GM21717 (cell line): ENCODE measurements around the gene OR10H4.
"Not testable (repeated sequence)": the region's sequence is repeated elsewhere in the genome, so short reads cannot be mapped to it uniquely, and the experiment has no call there.

Source experiments
- ATAC-seq: cut with Tn5 transposase; IDR thresholded peaks from one replicate; pipeline ENCODE4 v1.9.1; 2021; ENCODE audit warnings: mild to moderate bottlenecking, moderate library complexity; ENCODE audit not compliant: unreplicated experiment

OR10H4 gene, protein sequence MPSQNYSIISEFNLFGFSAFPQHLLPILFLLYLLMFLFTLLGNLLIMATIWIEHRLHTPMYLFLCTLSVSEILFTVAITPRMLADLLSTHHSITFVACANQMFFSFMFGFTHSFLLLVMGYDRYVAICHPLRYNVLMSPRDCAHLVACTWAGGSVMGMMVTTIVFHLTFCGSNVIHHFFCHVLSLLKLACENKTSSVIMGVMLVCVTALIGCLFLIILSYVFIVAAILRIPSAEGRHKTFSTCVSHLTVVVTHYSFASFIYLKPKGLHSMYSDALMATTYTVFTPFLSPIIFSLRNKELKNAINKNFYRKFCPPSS

DNA sequence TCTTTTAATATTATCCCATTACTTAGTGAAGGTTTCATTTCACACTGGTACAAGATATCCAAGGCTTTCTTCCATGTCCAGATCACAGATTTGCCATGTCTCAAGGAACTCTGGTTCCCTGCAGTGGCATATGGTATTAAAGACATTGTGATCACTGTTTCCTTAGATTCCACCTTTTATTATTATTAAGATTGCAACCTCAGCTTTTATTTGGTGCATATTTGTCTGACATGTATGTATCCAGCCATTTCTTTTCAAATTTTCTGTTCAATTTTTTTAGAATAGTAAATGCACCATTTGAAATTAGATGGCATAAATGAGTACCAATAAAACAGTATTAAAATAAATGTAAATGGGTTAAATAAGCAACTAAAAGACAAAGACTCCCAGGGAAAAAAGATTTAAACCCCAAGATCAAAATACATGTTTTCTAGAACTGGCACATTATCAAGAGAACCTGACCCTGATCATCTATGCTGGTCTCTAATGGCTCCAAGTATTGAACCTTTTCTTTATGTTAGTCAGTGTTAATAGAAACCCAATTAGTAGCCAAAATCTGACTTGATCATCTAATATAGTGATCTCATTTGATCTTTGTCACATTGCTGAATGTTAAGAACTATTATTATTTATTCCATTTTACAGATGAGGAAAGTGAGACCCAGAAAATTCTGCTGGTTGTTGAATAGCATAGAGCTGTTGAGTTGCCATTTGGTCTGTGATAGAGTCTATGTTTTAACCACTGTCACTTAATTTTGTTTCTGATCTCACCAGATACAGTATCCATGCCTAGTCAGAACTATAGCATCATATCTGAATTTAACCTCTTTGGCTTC lies at the start of gene OR10H4:
Gene OR10H4 (plus strand): TSS at position 786 of the 836 bp plus-strand sequence. CDS start 0 bp downstream, at position 786.
- ATAC-seq: no peak

DNA sequence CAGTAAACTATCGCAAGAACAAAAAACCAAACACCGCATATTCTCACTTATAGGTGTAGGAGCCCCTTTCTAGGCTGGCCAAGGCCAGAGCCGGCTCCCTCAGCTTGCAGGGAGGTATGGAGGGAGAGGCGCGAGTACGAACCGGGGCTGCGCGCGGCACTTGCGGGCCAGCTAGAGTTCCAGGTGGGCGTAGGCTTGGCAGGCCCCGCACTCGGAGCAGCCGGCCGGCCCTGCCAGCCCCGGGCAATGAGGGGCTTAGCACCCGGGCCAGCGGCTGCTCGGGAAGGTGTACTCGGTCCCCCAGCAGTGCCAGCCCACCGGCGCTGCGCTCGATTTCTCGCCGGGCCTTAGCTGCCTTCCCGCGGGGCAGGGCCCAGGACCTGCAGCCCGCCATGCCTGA lies 49.2 kb upstream of the OR10H4 start:
- not testable (repeated sequence) for ATAC-seq

DNA sequence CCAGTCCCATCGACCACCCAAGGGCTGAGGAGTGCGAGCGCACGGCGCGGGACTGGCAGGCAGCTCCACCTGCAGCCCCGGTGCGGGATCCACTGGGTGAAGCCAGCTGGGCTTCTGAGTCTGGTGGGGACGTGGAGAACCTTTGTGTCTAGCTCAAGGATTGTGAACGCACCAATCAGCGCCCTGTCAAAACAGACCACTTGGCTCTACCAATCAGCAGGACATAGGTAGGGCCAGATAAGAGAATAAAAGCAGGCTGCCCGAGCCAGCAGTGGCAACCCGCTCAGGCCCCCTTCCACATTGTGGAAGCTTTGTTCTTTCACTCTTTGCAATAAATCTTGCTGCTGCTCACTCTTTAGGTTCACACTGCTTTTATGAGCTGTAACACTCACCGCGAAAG lies 48.8 kb upstream of the OR10H4 start:
- ATAC-seq: not testable (repeated sequence)

DNA sequence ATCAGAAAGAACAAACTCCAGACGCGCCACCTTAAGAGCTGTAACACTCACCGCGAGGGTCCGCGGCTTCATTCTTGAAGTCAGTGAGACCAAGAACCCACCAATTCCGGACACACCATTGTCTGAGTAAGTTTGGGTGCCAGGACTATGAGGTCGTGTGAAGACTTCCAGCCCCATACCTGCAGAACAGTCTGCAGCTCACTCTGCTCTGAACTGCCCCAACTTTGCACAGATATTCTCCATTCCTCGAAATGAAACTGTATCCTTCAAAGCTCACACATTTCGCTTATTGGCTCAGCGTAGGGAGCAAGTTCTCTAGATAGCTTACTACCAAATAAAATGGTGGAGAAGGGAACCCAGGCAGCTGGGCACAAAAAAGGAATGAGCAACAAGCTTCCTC lies 48.3 kb upstream of the OR10H4 start:
- no peak for ATAC-seq

DNA sequence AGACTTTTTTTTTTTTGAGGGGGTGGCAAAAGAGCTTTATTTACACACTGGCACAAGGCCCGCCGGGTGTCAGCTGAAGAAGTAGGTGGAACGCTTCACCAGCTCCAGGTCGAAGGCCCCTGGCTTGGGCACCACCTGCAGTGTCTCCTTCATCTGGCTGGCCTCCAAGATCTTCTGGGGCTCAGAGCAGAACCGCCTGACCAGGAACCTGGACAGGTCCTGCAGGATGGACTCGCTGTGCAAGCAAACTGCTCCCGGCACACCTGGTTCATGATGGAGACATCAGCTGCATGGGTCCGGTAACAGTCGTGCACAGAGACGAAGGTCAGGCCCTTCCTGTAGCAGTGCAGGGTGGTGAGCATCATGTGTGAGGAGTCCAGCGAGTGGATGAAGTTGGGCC lies 46.6 kb upstream of the OR10H4 start:
- ATAC-seq: no peak

DNA sequence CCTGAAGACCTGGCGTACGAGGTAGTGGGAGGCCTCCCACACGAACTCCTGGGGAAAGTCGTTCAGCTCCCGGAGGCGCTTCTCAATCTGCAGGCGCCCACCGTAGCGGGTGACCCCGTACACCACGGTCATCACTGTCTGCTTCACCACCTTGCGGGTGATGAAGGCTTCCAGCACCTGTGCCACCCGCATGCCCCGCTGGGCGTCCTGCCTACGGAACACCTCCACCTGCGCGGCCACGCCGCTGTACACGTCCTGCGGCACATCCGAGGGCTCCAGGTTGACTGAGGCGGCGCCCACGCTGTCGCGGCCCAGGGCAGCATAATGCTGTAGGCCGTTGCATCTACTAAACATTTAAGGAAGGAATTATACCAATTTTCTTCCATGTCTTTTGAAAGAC lies 45.9 kb upstream of the OR10H4 start:
- not testable (repeated sequence) for ATAC-seq

DNA sequence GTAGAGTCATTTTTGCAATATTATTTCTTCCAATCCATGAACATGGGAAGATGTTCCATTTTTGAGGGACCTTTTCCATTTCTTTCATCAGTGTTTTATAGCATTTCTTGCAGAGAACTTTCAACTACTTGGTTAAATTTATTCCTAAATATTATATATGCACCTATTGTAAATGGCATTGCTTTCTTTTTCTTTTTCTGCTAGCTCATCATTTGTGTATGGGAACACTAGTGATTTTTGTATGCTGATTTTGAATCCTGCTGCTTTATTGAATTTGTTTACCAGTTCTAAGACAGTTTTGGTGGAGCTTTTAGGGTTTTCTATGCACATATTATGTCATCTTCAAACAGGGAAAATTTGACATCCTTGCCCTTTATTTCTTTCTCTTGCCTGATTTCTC lies 43.8 kb upstream of the OR10H4 start:
- no peak for ATAC-seq

DNA sequence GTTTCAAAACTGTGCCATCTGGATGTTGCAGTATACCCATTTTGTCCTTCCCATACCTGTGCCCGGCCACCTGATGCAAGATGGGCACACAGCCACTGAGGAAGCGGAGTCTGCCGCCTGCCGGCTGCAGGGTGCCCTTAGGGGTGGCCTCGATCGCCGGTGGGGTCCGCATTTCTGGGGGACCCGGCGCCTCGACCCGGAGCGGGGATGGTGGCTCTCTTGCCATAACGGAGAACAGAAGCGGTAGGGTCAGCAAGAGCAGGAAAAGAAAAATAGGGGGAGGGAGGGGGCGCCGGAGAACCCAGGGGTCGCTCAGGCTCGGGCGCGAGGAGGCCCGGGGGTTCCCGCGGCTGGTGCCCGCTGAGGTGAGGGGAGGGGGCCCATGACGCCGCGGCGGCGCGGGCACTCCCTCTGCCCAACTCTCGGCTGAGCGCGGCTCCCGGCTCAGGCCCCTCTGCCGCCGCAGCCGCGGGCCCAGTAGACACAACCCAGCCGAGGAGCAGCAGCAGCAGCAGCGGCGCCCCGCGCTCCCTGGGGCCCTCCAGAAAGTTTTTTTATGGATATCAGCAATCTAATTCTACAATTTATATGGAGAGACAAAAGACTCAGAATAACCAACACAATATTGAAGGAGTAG lies 37.1 kb upstream of the OR10H4 start:
- no peak for ATAC-seq

DNA sequence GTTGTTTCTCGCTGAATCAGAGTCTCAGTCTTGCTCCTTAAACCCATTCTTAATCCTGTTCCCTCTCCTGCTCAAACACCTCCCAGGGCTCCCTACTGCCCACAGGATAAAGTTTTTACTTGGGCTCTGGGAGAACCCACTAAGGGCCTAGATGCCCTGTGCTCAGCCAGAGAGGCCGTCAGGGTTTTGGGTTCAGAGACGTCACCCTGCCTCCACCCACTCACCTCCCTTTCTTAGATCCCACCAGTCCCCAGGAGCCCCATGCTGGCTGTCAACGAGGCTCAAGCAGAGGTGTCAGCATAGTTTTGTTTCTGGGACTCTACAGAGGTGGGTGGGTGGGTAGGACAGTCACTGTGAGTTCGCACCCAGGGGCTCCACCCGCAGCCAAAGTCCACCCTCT lies 35.4 kb upstream of the OR10H4 start:
- no peak for ATAC-seq

DNA sequence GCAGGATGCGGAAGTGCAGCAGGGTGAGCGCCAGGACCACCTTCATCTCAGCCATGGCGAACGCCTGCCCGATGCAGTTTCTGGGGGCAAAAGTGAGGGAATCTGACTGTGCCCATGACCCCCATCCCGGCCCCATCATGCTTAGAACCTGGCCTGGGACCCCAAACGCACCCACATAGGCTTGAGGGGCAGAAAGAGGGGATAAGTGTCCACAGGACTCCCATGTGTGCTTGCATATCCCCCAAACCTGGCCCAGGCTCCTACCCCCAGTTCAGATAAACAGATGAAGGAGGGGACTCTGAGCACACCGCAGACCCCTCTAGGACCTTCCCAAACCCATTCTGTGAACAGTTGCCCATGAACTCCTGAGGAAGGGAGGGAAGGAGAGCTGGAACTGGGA lies 35.0 kb upstream of the OR10H4 start:
- ATAC-seq: no peak

DNA sequence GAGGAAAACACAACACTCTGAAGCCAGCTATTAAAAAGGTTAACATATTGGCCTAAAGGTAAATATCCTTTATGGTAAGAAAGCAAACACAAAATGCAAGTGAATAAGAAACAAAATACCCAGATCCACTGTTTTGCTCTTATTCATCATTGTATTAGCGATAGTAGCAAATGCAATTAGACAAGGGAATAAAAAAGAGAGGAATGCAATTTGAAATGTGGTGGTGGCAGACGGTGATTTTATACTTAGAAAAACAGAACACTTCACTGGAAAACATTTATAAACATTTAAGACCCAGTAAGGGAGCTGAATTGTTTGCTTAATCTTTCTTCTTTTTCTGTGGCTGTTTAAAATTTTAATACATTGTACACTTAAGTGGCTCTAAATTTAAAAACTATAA lies 33.7 kb upstream of the OR10H4 start:
- ATAC-seq: no peak

DNA sequence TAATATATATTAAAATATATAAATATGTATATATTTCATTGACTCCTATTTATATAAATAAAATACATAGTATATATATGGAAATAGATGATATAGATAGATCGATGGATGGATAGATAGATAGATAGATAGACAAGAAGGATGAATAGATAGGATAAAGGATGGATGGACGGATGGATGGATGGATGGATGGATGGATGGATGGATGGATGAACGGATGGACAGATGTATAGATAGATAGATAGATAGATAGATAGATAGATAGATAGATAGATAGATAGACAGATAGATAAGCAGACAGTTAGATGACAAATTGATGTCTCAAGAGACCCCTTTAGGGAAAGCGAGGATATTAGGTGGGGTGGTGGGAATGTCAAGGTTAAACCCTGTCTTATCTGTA lies 29.6 kb upstream of the OR10H4 start:
- no peak for ATAC-seq

DNA sequence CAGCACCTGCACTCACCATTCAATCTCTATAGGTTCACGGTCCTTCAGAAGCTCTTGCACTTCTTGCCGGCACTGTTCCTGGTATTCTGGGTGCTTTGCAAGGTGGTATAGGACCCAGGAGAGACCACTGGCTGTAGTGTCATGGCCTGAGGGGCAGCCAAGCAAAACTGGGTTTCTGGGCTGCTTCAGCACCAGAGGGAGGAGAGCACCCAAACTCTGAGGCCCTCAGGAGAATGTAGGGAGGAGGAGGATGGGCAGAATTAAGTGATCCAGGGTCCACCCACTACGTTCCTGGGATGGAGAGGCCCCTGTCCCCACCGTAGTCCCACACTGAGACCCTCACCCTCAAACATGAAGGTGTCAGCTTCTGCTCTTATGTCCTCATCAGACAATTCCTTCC lies 26.8 kb upstream of the OR10H4 start:
- no peak for ATAC-seq

DNA sequence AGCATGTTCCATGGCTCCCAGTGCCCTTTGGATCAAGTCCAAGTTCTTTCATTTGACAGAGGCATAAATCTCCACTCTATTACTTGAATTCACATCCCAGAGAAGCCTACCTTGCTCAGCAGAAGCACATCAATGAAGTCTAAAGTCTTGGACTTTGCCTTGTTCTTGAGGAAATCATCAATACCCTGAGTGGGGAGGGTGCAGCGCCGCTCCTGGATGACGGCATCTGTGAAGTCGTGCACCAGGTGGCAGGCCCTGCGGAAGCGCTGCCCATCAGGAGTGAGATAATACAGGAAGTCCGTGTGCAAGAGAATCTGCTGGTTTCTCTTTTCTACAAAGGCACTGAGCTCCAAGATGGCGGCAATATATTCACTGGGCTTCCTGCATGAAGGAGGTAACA lies 25.1 kb upstream of the OR10H4 start:
- ATAC-seq: no peak

DNA sequence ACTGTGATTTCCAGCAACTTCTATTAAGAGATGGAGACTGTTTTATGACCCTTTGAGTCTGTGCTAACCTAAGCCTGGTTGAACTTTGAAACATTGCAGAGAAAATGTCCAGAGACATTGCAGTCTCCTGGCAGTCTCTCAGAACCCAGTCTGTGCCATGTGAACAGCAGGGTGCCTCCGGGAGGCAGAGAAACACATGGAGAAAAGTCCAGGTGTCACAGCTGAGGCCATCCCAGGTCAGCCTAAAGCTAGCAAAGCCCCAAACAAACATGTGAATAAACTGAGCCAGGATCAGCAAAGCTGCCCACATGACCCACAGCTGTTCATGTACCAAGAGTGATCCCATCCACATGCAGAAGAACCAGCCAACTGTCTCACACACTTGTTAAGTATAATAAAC lies 22.3 kb upstream of the OR10H4 start:
- ATAC-seq: no peak

DNA sequence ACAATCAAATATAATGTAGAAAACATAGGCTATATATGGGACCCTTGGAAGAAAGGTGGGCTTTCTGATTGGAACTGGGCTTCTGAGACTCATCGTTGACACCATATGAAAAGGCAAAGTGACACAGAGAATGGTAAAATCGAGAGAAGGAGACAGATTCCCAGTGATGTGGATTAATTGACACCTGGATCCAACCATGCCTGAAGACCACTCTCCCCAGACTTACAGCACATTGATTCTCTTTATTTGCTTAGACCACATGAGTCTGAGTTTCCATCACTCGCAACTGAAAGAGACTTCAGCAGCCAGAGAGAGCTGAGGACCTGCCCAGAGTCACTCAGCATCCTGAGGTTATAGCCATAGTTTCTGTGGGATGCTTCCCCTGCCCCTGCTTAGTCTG lies 20.5 kb upstream of the OR10H4 start:
- no peak for ATAC-seq

DNA sequence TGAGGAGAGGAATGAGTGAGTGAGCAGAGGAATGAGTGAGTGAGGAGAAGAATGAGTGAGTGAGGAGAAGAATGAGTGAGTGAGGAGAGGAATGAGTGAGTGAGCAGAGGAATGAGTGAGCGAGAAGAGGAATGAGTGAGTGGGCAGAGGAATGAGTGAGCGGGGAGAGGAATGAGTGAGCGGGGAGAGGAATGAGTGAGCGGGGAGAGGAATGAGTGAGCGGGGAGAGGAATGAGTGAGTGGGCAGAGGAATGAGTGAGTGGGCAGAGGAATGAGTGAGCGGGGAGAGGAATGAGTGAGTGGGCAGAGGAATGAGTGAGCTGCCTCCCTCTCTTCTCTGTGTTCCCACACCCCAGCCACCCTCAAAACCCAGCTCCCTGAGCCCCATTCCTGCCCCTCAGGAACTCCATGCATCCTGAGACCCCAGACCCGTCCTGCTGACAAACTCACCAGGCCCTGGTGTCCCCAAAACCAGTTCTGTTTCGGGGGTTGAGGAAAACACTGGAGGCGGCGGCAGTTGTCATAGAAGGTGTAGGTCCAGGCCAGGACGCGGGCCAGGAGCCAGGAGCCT lies 15.0 kb upstream of the OR10H4 start:
- ATAC-seq: not testable (repeated sequence)

DNA sequence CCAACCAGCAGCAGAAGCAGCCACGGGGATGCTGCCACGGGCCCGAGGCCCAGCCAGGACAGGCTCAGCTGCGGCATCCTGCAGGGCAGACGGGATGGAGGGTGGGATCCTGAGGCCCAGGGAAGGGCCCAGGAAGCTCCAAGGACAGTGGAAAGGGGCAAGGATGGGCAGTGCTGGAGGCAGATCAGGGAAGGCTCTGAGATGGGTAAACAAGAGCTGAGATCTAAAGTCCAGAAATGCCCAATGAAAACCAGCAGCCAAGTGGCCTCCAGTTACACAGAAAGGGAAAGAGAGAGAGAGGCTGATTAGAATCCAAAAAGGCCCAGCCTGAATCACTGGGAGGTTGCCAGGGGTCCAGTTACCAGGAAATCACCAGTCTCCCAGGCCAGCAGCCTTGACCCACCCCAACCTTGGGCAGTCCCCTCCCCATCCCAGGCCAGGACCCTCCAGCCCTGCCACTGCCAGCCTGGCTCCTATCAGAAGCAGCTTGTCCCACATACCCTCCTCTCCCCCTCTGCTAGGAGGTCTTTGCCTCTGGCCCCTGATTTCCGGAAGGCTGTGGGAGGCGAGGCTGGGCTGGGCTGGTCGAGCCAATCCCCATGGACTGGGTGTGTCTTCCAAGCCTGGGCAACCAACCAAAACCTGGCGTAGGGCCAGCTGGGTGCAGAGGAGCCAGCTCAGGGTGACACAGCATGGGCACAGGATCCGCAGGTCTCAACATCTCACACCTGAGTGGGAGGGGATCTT lies 14.3 kb upstream of the OR10H4 start, which contains the start of gene CYP4F11:
Gene CYP4F11 (minus strand): TSS at position 198 of the 747 bp plus-strand sequence. CDS start 121 bp downstream, at position 77.
- ATAC-seq: no peak

DNA sequence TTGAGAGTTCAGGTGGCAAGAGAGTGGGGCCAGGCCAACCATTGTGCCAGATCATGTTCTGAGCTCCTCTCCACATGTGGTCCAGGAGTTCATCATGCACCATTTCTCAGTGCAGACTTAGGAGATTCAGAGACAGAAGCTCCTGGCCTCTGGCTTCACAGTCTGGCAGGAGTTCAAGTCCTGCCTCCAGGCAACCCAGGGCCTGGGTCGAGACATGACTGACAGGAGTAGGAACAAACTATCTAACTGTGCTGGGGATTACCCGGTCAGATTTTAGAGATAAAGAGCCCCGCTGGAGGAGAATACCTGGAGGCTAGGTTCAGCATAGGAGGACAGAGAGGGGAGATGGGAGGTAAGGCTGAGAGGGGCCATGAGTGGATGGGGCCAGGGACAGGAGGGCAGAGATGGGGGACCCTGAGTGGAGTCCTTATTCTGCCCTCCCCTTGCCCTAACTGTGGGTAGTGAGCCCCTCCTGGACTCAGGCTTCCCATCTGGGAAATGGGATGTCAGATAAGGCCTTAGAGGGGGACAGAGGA lies 13.6 kb upstream of the OR10H4 start:
- no peak for ATAC-seq

DNA sequence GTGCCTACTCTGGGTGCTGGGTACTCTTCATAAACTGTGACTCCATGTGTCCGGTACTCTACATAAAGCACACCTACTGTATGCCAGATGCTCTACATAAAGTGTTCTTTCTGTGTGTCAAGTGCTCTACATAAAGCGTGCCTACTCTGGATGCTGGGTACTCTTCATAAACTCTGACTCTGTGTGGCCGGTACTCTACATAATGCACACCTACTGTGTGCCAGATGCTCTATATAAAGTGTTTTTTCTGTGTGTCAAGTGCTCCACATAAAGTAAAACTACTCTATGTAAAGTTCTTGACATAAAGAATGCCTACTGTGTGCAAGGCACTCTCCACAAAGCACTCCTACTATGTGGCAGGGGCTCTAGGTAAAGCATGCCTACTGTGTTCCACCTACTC lies 12.6 kb upstream of the OR10H4 start:
- no peak for ATAC-seq
